ENCODE data around the gene CAMSAP3.
A peak's percentile ranks its signal among the peaks of the same experiment; 100 is the strongest.

DNA sequence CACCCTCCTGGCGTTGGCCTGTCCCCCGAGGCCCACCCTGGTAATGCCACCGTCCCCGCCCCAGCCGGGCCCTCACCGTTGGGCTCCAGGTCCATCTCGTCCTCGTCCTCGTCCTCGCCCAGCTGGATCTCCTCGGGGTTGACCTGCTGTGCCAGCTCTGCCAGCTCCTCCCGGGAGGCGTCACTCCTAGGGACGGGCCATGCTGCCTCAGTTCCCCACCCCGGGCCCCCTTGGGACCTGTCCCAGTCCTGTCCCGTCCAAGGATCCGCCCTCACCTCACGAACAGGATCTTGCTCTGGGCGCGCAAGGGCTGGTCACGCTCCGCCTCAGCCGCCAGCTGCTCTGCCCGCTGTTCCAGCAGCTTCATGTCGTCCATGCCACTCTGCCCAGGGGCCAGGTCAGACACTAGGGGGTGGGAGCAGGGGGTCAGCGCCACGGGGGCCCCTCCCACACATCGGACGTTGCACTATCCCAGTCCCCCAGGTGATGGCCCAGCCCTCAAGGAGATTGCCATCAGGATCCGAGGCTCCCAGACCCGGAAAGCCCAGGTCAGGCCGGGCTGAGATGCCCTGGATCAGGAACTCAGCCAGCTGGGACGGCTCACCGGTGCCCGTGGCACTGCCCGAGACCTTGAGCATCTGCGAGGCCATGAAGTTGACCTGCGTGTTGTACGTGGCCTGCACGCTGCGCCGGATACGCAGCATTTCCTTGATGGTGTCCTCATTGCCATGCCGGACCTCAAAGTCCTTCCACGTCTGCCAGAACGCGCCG lies 24.2 kb downstream of the CAMSAP3 start:
- TF ChIP-seq POLR2A (IDR thresholded peaks at IDR 0.05) (no peak), POLR2AphosphoS5 (IDR thresholded peaks at IDR 0.05) (peak; percentile 68)
- TF ChIP-seq, protein P1, sequence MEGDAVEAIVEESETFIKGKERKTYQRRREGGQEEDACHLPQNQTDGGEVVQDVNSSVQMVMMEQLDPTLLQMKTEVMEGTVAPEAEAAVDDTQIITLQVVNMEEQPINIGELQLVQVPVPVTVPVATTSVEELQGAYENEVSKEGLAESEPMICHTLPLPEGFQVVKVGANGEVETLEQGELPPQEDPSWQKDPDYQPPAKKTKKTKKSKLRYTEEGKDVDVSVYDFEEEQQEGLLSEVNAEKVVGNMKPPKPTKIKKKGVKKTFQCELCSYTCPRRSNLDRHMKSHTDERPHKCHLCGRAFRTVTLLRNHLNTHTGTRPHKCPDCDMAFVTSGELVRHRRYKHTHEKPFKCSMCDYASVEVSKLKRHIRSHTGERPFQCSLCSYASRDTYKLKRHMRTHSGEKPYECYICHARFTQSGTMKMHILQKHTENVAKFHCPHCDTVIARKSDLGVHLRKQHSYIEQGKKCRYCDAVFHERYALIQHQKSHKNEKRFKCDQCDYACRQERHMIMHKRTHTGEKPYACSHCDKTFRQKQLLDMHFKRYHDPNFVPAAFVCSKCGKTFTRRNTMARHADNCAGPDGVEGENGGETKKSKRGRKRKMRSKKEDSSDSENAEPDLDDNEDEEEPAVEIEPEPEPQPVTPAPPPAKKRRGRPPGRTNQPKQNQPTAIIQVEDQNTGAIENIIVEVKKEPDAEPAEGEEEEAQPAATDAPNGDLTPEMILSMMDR (IDR thresholded peaks at IDR 0.05): peak in 1 of 4 experiments; percentile 4

Data from prostate gland (tissue), 2 donors.